ENCODE results near the gene SPATA17.
"Not testable (repeated sequence)": the region's sequence is repeated elsewhere in the genome, so short reads cannot be mapped to it uniquely, and the experiment has no call there.

The SPATA17 gene, protein sequence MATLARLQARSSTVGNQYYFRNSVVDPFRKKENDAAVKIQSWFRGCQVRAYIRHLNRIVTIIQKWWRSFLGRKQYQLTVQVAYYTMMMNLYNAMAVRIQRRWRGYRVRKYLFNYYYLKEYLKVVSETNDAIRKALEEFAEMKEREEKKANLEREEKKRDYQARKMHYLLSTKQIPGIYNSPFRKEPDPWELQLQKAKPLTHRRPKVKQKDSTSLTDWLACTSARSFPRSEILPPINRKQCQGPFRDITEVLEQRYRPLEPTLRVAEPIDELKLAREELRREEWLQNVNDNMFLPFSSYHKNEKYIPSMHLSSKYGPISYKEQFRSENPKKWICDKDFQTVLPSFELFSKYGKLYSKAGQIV

DNA sequence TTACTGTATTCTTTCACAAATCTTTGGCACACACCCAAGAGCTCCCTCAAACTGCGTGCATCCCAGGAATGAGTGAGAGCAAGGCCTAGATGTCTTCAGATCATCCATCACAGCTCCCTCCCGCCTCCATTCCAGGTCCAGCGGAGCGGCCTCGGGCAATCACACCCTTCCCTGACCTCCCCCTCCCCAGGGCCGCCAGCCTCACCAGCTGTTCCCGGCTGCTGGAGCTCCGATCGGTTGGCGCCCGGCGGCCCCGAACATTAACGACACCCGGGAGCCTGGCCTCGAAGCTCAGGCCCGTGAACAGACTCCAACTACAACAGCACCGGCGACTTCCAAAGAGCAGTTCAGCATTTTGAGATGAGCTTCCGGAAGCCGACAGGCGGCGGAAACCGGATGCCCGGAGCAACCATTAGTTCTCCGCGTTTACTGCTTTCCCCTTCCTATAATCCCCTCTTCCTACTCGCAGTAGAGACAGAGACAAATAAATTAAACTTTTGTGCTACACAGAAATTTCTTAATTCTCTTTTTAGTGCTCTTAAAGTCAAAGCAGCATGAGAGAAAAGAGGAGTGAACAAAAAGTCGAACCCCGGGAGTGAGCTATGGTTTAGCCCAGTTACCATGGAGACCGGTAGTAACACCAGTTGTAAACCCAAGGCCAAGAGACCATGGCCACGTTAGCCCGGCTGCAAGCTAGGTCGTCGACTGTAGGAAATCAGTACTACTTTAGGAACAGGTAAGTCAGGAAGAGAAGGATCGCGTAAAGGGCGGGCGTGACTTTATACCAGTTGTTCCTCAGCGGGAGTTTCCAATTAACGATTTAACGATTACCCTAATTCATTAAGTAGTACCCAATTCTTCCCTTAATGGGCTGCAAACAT lies at the start of gene SPATA17, which contains the start of gene GPATCH2:
Gene SPATA17 (plus strand): TSS at position 634 of the 881 bp plus-strand sequence. CDS start 35 bp downstream, at position 669.
Gene GPATCH2 (minus strand): TSS at position 380 of the 881 bp plus-strand sequence. CDS start 119 bp downstream, at position 261.
- DNase-seq, result peak; percentile 57 to 94 (median 80)

DNA sequence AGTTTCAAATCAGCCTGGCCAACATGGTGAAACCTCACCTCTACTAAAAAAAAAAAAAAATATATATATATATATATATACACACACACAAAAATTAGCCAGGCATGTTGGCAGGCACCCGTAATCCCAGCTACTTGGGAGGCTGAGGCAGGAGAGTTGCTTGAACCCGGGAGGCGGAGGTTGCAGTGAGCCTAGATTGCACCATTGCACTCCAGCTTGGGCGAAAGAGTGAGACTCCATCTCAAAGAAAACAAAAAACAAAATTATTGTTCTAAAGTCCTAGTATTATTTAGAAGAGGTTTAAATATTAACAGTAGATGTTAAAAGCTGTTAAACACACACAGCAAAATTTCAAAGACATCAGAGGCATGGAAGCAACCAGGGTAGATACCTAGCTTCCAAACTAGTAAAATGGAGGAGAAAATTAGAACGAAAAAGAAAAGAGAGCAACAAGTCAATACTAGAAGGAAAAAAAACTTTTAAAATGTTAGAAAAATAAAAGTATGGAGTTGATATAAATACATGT lies 46.8 kb upstream of the SPATA17 start:
- not testable (repeated sequence) for DNase-seq

DNA sequence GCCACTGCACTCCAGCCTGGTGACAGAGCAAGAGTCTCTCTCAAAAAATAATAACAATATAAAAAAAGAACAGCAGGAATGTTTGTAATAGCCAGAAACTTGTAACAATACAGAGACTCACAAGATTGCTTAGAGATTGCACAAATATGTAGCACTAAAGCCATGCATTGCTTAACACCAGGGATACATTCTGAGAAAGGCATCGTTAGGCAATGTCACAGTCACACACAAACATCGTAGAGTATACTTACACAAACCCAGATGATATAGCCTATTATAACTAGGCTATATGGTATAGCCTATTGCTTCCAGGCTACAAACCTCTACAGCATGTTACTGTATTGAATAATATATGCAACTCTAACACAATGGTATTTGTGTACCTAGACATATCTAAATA lies 45.6 kb upstream of the SPATA17 start:
- DNase-seq, result no peak

DNA sequence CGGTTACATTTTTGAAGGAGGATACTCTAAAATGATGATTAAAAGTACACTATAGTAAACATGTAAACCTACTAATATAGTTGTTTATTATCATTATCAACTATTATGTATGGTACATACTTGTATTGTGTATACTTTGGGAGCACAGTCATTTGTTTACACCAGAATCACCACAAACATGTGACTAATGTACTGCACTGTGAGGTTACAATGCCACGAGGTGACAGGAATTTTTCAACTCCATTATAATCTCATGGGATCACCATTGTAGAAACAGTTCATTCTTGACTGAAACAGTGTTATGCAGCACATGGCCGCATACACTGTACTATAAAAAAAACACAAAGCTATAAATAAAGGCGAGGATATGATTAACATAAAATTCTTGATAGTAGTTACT lies 44.6 kb upstream of the SPATA17 start:
- DNase-seq, result no peak

DNA sequence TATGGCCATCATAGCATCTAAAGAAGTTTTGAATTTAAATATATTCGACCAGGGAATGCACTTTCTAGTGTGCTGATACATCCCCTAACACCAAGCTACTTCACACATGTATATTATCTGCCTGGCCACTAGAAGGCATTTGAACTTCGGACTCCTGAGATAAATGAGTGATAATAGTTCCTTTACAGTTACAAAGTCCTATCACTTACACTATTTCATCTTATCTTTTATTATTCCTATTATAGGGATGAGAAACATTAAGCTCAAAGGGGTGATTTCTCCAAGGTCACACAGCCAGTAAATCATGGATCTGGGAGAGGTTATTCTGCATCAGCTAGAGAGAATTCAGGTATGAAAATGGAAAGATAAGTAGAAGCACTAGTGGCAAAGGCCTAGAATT lies 40.5 kb upstream of the SPATA17 start:
- no peak for DNase-seq

DNA sequence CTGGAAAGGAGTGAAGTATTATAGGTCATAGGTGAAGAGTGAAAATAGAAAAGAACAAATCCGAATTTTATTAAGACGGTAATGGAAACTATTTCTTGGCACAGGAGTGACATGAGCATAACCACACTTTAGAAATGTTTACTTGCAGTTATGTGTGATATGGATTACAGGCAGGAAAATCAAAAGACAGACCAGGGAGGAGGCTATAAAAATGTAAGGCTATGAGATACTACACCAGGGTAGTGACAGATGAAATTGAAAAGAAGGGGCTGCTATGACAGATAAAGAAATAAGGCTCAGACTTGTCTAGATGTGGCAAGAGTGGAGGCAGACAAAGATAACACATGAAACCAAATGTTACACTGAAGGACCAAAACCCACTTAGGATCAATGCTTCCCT lies 32.0 kb upstream of the SPATA17 start:
- no peak for DNase-seq

DNA sequence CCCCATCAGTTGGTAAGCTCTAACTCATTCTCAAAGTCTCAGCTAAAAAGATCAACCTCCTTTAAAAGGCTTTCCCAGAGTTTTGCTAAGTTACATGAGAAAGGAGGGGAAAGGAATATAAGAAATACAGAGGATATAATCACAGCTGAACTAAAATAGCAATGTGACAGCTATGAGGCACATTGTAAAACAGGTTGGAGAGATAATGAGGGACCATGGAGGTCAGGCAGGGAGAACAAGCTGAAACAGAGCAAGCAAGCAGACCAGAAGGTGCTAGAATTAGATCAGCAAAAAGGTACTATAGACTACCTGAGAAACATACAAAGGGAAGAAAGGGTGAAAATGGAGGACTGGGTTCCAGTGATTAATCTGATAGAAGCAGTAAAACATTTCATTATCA lies 28.8 kb upstream of the SPATA17 start:
- DNase-seq, result no peak

DNA sequence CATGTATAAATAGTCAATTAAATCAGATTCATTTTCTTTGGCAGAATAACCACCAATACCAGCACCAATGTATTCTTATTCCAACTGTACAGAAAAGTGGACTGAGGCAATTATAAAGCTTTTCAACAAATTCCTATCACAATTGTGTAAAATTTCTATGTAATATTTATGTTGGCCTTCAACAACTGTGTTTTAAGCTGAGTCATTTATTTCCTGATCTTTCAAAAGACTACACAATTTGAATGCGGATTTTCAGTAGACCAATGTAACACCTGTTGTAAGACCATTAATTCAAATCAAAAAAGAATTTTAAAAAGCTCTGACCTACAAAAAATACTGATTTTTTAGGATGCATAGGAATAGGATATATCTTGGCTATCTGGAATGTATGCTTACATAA lies 25.8 kb upstream of the SPATA17 start:
- no peak for DNase-seq

DNA sequence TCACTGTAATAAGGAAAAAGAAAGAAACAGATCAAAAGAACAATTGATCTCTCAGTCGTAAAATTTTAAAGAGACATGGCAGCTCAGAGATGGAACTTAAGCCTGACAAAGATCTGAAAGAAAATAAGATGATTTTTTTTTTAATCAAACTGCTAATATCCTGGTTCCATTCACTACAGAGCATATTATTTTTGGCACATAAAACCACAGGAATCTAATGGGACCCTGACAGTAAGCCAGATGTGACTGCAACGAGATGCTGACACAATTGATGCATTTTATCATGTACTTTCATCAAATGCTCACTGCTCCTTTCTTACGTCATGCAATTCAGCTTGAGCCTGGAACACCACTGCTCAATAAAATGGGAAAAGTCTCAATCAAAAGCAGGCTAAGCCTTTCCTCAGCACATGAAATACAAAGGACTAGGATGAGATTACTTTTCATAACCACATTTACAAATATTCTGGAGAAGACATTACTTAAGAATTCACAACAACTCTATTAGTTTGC lies 16.9 kb upstream of the SPATA17 start:
- DNase-seq, result no peak

DNA sequence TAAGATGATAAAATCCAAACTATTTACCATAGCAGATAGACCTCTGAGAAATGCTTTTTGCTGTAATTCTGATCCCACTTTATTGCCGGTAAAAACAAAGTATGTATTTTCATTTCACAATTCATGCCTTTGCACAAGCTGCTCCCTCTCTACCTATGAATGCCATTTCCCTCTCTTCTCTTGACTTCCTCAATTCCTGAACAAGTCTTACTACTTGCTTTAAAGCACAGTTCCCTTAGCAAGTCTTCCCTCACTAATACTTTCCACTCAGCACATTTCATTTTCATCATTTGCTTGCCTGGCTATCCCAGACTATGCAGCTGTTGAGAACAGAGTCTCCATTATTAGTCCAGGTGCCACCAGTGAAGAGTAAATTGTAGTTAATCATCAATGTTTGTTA lies 14.0 kb upstream of the SPATA17 start:
- DNase-seq, result no peak

DNA sequence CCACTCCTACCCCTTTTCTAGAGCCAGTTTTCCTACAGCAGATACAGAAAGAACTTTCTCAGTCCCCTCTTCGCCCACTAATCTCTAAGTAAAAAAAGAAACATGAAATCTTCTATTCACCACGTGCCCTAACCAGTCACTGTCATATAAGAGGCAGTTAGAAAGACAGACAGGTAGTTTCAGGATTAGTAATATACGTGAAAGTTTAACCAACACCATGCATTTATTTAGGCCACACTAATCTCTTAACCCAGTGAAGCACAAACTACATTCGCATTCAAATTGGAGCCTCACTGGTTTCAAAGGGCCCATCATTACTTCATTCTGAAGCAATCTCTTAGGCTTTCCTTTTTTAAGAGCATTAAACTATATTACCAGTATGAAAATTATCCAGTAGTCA lies 10.3 kb upstream of the SPATA17 start:
- no peak for DNase-seq

DNA sequence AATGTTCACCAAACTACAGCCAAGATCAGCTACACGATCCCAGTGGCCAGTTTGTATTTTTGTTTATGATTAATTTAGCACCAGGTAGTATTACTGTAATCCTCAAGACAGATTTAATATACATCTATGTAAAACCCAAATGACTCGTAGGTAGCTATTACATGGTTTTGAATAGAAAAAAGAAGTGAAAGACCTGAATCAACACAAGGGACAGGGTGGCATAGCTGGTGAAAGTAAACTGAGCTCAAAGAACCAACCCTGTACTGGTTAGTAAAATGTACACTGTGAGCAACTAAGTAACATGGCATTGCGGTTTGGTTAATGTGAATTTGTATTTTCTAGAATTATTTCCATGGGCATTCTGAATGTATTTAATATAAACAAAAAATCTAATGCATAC lies 9.1 kb upstream of the SPATA17 start:
- no peak for DNase-seq

DNA sequence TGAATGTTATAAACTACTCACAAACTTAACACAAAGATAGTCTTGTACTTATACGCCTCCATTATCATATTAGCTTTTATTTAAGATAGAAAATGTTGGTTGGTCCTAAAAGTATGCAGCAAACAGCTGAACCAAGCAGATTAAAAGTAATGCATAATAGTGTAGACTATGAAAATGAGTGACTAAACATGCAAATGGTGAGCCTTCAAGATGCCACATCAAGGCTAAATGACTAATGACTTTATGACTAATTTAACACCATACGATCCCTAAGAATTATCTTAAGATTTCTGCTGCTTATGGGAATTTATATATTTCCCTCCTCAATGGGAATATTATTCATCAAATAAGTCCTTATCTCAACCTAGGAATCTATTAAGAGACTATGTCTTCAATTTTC lies 4.8 kb upstream of the SPATA17 start:
- no peak for DNase-seq

DNA sequence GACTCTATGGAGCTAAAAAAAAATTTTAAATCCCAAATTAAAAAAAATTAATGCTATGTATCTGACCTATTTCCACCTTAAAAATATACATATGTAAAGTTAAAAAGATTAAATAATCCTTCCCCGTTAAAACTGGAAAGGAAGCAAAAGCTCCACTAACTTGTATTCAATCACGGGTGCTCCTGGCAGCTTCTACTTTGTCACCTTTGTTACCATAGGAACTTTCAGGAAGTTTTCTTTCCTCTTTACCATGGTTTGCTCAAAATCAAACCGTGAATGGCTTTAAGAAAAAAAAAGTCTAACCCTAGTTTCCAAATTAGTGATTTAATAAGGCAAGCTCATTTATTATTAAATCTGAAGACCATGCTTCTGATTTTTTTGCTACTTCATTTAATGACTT lies 3.7 kb upstream of the SPATA17 start:
- DNase-seq, result no peak

DNA sequence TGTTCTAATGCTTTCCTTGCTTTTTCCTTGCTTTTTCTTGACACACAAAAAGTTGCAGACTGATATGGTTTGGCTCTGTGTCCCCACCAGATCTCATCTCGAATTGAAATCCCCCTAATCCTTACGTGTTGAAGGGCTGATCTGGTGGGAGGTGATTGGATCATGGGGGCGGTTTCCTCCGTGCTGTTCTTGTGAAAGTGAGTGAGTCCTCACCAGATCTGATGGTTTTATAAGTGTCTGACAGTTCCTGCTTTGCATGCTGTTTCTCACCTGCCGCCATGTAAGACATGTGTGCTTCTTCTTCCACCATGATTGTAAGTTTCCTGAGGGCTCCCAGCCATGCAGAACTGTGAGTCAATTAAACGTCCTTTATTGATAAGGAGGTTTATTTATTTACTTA lies 11.3 kb downstream of the SPATA17 start:
- DNase-seq, result no peak

DNA sequence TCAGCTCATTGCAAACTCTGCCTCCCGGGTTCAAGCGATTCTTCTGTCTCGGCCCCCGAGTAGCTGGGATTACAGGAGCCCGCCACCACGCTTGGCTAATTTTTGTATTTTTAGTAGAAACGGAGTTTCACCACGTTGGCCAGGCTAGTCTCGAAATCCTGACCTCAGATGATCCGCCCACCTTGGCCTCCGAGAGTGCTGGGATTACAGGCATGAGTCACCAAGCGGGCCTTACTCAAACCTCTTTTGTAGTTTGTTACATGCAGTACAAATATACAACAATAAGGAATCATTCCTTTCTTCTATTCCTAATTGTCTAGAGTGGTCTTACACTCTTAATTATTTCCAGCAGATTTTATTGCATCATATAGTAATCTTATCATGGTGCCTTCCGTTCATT lies 16.6 kb downstream of the SPATA17 start:
- DNase-seq, result no peak

DNA sequence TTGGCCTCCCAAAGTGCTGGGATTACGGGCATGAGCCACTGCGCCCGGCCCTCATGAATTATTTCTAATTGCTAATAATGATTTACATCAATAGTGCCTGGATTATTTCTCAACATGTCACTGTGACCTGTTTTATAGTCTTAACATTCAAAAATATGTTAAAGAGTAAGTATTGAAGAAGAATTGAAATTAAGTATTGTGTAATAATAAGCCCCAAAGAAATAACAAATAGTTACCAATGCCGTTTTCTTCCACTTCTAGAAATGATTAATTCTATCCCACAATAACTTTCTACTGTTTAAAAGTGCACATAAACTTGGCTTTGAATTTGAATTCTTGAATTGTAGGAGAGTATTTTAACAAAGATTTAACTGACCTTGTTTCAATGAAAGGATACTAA lies 19.5 kb downstream of the SPATA17 start:
- no peak for DNase-seq

DNA sequence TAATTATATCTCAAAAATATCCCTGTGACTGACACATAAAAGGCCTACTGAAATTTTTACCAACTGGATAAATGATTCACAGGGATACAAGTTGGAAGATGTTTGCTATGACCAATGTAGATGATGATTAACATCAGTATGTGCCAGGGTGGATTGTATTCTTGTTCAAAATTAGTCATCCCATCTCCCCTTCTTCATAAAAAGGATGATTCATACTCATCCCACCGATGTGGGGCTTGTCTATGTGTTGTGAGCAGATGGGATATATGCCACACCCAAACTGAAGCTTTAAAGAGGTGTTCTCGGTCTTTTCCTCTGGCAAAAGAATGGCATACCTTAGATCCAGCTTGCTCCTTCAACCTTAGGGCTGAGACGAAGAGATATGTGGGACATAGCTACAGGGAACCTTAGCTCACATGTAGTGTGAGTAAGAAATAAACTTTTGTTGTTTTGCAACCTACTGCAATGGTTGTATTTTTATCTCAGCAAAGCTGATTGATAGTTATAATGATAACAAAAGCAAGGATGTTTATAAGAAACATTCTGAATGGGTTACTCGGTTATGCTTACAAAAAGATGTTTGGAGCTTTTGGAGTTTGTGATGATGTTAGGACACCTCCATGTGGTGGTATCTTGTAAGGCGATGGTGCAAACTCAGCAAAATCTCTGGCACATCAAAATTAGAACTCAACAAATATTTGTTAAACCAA lies 29.4 kb downstream of the SPATA17 start:
- DNase-seq, result no peak

DNA sequence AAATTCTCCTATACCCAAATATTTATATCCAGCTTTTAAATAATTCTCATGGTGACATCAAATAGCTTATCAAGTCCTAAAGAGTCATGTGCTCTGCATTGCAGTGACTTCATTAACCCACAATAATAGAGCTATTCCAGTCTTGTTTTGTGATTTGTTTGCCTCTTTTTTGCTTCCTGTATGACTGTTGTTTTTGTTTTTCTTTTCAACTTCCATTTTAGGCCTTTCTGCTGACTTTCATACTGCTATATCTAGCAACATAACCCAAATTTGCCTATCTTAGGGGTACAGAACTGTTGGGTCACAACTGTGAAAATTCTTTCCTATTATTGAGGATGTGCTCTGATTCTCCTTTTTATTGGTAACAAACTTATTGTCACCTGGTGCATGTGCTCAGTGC lies 30.3 kb downstream of the SPATA17 start:
- DNase-seq, result no peak

DNA sequence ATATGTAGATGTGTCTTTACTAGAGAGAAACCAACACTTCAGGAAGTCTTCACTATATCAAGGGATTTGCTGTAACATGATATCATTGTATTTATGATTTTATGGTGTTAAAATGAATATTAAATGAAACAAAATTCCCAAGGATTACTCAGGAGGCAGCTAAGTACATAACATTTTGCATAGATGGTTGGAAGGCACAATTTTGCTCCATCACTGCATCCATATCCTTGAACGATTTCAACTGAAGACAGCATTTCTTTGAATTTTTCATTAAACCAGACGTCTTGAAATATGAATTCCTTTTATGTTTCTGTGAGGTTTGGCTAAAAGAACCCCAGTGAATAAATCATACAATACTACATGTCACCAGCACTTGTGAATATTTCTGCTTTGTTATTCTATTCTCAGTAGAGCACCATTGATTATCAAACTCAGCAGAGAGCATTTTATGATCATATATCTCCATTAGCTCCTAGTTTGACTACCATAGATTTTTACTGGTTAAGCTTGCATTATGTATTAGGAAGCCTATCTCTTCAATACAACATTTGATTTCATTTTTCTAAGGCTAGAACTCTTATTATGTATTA lies 37.3 kb downstream of the SPATA17 start:
- no peak for DNase-seq

DNA sequence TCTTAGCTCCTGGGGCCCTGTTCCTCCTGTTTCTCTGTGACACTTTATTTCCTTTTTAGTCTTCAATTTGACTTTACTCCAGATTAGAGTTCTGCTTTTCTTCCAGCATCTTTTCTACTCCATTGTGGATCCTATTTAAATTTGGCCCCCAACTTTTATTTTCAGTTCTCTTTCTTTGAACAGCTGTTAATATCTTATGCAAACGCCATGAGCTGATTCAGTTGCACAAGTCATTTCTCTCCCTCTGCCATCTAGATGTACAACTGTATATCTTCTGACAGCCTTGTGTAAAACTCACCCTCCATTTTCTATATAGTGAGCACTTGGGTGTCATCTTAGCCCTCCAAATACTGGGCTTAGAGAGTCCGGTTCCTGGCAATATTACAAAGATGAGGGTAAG lies 42.2 kb downstream of the SPATA17 start:
- no peak for DNase-seq

DNA sequence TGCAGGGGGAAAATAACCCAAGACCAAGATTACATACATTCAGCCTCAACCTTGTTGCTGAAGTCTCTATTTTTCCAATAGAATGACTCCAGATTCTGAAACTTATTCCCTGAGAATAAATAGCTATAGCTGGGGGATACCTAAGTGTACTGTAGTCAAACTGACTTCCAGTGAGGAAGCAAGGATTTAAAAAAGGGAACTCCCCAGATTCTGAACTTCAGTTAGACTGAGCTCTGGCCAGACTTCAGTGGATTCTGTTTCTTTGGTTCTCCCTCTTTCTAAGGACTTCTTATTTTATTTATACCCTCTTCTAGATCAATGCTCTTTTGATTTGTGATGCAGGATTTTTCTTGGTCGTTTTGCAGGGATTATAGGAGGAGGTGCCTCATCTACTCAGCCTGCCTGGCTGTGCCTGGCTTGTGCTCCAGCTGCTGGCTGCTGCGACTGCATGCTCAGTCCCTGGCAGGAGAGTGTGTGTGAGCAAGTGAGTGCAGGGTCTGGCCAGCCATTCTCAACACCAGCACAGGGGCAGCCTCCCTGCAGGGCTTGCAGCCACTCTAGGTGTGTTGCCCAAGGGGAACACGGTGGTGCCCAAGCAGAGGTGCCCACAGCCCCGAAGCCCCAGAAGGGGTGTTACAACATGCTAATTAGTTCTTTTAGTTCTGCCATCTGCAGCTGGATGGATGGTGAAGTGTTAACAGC lies 43.0 kb downstream of the SPATA17 start:
- no peak for DNase-seq

Measured in stimulated activated naive CD4-positive, alpha-beta T cell (primary cell).